HEK293T (cell line): ENCODE measurements around the gene UBN1.

Source experiments
- FOXK2 ChIP-seq: fragments of 450-650 bp; IDR thresholded peaks from 2 replicates; pipeline ENCODE4 v1.6.1; 2016; ENCODE audit warnings: mild to moderate bottlenecking
- FOXM1 ChIP-seq: fragments of 450-650 bp; IDR thresholded peaks from 2 replicates; pipeline ENCODE4 v1.6.1; 2017; ENCODE audit warnings: mild to moderate bottlenecking, borderline replicate concordance
- L3MBTL2 ChIP-seq: fragments of 450-650 bp; conservative IDR thresholded peaks from 2 replicates; pipeline ENCODE4 v1.6.1; 2016; ENCODE audit warnings: mild to moderate bottlenecking
- LEF1 ChIP-seq: fragments of 450-650 bp; IDR thresholded peaks from 2 replicates; pipeline ENCODE4 v1.6.1; 2017; ENCODE audit warnings: mild to moderate bottlenecking, borderline replicate concordance
- SP1 ChIP-seq: fragments of 450-650 bp; IDR thresholded peaks from 2 replicates; pipeline ENCODE4 v1.6.1; 2017

- TF ChIP-seq FOXM1 (no peak), SP1 (no peak), LEF1 (no peak), FOXK2 (no peak), L3MBTL2 (no peak)
Observed at GRCh38 chr16:4917117-4917516, 69.8 kb downstream of the UBN1 start.
